ENCODE measurements around the gene ELMOD3.

GRCh38 chr2:85387754-85388153 lies 33.2 kb downstream of the ELMOD3 start:
- TF ChIP-seq CTCF (conservative IDR thresholded peaks at IDR 0.05): no peak
- TF ChIP-seq EZH2 (IDR thresholded peaks at IDR 0.05; ENCODE audit: low read depth): no peak
